Effector CD8-positive, alpha-beta T cell (primary cell): ENCODE data around the gene EXOSC3.
"Not testable (repeated sequence)": the region's sequence is repeated elsewhere in the genome, so short reads cannot be mapped to it uniquely, and the experiment has no call there.

Experiments
- DNase-seq: peaks from one replicate; lab custom pipeline; 2025; lab: John Stamatoyannopoulos, UW

Gene EXOSC3

GRCh38 chr9:37775216-37775919 is 9.5 kb downstream of the EXOSC3 start:
- no peak for DNase-seq

- DNase-seq, result no peak
Measured at GRCh38 chr9:37769995-37770394, 14.9 kb downstream of the EXOSC3 start.

- no peak for DNase-seq
Measured at GRCh38 chr9:37769306-37769705, 15.6 kb downstream of the EXOSC3 start.

- DNase-seq, result not testable (repeated sequence)
Measured at GRCh38 chr9:37765263-37765662, 19.6 kb downstream of the EXOSC3 start.

- no peak for DNase-seq
Measured at GRCh38 chr9:37761511-37761910, 23.4 kb downstream of the EXOSC3 start.

- no peak for DNase-seq
Measured at GRCh38 chr9:37760416-37761161, 24.3 kb downstream of the EXOSC3 start.

GRCh38 chr9:37758747-37759146 is 26.1 kb downstream of the EXOSC3 start:
- no peak for DNase-seq

- peak; percentile 50 for DNase-seq
Measured at GRCh38 chr9:37753489-37754190, 31.2 kb downstream of the EXOSC3 start, which contains the start of gene TRMT10B. Gene TRMT10B (plus strand): TSS chr9:37753805. CDS start chr9:37761932, 8,127 bp downstream.

GRCh38 chr9:37752642-37753488 is 32.0 kb downstream of the EXOSC3 start:
- no peak for DNase-seq

- DNase-seq, result not testable (repeated sequence)
Measured at GRCh38 chr9:37752112-37752511, 32.8 kb downstream of the EXOSC3 start.

- DNase-seq, result not testable (repeated sequence)
Measured at GRCh38 chr9:37751704-37752103, 33.2 kb downstream of the EXOSC3 start.

GRCh38 chr9:37751186-37751585 is 33.7 kb downstream of the EXOSC3 start:
- no peak for DNase-seq

- no peak for DNase-seq
Measured at GRCh38 chr9:37749129-37749528, 35.7 kb downstream of the EXOSC3 start.

GRCh38 chr9:37747271-37747753 is 37.6 kb downstream of the EXOSC3 start:
- peak; percentile 14 for DNase-seq

- DNase-seq, result no peak
Measured at GRCh38 chr9:37746448-37747270, 38.2 kb downstream of the EXOSC3 start.

- DNase-seq, result no peak
Measured at GRCh38 chr9:37745970-37746369, 38.9 kb downstream of the EXOSC3 start.

- no peak for DNase-seq
Measured at GRCh38 chr9:37740631-37741328, 44.1 kb downstream of the EXOSC3 start.

GRCh38 chr9:37740128-37740527 is 44.7 kb downstream of the EXOSC3 start:
- no peak for DNase-seq

- DNase-seq, result no peak
Measured at GRCh38 chr9:37739222-37739621, 45.6 kb downstream of the EXOSC3 start.

GRCh38 chr9:37732952-37733351 is 51.9 kb downstream of the EXOSC3 start:
- no peak for DNase-seq
